ENCODE measurements around the gene AKR1B15. TPM values are rescaled to one million over a fixed set of nuclear protein-coding genes. Genes with fewer than 3 reads are reported as not detected.
"Not testable (repeated sequence)": the region's sequence is repeated elsewhere in the genome, so short reads cannot be mapped to it uniquely, and the experiment has no call there.

The AKR1B15 gene
- total RNA-seq, 2 donors from 2014 or later = 1.0 TPM; not detected in 1

DNA sequence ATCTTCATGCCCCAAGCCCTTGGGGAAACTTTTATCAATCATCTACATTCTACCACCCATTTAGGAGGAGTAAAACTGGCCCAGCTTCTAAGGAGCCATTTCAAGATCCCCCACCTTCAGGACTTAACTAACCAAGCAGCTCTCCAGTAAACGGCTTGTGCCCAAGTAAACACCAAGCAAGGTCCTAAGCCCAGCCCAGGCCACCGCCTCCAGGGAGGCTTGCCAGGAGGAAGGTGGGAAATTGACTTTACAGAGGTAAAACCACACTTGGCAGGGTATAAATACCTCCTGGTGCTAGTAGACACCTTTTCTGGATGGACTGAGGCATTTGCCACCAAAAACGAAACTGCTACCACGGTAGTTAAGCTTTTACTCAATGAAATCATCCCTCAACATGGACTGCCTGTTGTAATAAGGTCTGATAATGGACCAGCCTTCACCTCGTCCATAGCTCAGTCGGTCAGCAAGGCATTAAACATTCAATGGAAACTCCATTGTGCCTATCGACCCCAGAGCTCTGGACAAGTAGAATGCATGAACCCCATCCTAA, 5.6 kb downstream of the AKR1B15 start:
- no peak for DNase-seq (ENCODE audit: low spot score)
- H3K4me1 ChIP-seq (replicated peaks) = no peaks in the 10 kb centered on the region
- no peaks in the 10 kb centered on the region for H3K36me3 ChIP-seq
- TF ChIP-seq POLR2A (IDR thresholded peaks at IDR 0.05) = no peak
- TF ChIP-seq POLR2AphosphoS5 (IDR thresholded peaks at IDR 0.05) = no peak
- TF ChIP-seq, protein P1, sequence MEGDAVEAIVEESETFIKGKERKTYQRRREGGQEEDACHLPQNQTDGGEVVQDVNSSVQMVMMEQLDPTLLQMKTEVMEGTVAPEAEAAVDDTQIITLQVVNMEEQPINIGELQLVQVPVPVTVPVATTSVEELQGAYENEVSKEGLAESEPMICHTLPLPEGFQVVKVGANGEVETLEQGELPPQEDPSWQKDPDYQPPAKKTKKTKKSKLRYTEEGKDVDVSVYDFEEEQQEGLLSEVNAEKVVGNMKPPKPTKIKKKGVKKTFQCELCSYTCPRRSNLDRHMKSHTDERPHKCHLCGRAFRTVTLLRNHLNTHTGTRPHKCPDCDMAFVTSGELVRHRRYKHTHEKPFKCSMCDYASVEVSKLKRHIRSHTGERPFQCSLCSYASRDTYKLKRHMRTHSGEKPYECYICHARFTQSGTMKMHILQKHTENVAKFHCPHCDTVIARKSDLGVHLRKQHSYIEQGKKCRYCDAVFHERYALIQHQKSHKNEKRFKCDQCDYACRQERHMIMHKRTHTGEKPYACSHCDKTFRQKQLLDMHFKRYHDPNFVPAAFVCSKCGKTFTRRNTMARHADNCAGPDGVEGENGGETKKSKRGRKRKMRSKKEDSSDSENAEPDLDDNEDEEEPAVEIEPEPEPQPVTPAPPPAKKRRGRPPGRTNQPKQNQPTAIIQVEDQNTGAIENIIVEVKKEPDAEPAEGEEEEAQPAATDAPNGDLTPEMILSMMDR (IDR thresholded peaks at IDR 0.05) = no peak
- WGBS = 71% methylated on average over 7 of the region's 7 CpGs
- no peak overlapping the region for H3K4me3 ChIP-seq
- no peaks in the 10 kb centered on the region for H3K9me3 ChIP-seq
- intact Hi-C loops (cut with DNase I) = loop anchor here (10.0 kb wide), 1 partner anchor 50 kb away; no protein-coding TSS in a partner anchor
- H3K27me3 ChIP-seq (replicated peaks; ENCODE audit: insufficient read depth) = no peaks in the 10 kb centered on the region
- no peak overlapping the region for H3K27ac ChIP-seq

DNA sequence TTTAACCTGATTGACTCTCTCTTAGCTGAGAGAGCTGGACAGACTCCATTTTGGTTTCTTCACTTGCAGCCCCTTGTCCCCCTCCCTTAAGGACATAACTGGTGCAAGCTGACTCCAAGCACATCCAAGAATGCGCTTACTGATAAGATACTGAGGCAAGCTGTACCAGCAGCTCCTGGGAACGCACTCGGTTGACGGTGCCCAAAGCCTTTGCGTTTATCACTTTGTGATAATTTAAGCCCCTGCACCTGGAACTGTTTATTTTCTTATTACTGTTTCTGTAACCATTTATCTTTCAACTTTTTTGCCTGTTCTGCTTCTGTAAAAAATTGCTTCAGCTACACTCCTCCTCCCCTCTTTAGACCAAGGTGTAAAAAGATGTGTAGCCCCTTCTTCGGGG, 8.5 kb downstream of the AKR1B15 start:
- intact Hi-C loops (cut with DNase I) = loop anchor here (10.0 kb wide), 1 partner anchor 47 kb away; no protein-coding TSS in a partner anchor
- no peaks in the 10 kb centered on the region for H3K9me3 ChIP-seq
- no peaks in the 10 kb centered on the region for H3K4me1 ChIP-seq (replicated peaks)
- DNase-seq (ENCODE audit: low spot score) = no peak
- no peak overlapping the region for H3K4me3 ChIP-seq
- 54% methylated on average over 6 of the region's 6 CpGs for WGBS
- no peaks in the 10 kb centered on the region for H3K36me3 ChIP-seq
- TF ChIP-seq, protein P1 (IDR thresholded peaks at IDR 0.05) = no peak
- no peak for TF ChIP-seq POLR2AphosphoS5 (IDR thresholded peaks at IDR 0.05)
- no peak for TF ChIP-seq POLR2A (IDR thresholded peaks at IDR 0.05)
- H3K27ac ChIP-seq = no peak overlapping the region
- no peaks in the 10 kb centered on the region for H3K27me3 ChIP-seq (replicated peaks; ENCODE audit: insufficient read depth)

DNA sequence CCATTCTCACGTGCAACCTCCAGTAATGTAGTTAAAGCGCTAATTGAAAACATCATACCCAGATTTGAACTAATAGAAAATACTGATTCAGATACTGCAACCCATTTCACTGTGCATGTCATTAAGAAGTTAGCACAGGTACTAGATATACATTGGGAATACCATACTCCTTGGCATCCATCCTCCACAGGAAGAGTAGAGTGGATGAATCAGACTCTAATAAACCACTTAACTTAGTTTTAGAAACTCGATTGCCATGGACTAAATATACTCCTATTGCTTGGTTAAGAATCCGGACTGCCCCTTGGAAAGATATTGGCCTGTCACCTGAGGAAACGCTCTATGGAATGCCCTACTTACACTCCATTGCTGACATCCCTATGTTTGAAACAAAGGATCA, 9.5 kb downstream of the AKR1B15 start:
- DNase-seq (ENCODE audit: low spot score) = no peak
- 96% methylated on average over 5 of the region's 5 CpGs for WGBS
- H3K9me3 ChIP-seq = no peaks in the 10 kb centered on the region
- intact Hi-C loops (cut with DNase I) = loop anchor here (10.0 kb wide), 1 partner anchor 46 kb away; no protein-coding TSS in a partner anchor
- H3K36me3 ChIP-seq = no peaks in the 10 kb centered on the region
- no peak overlapping the region for H3K4me3 ChIP-seq
- H3K27me3 ChIP-seq (replicated peaks; ENCODE audit: insufficient read depth) = no peaks in the 10 kb centered on the region
- no peaks in the 10 kb centered on the region for H3K4me1 ChIP-seq (replicated peaks)
- H3K27ac ChIP-seq = no peak overlapping the region
- TF ChIP-seq POLR2A (IDR thresholded peaks at IDR 0.05) (no peak), POLR2AphosphoS5 (IDR thresholded peaks at IDR 0.05) (no peak)
- TF ChIP-seq, protein P1 (IDR thresholded peaks at IDR 0.05) = no peak

DNA sequence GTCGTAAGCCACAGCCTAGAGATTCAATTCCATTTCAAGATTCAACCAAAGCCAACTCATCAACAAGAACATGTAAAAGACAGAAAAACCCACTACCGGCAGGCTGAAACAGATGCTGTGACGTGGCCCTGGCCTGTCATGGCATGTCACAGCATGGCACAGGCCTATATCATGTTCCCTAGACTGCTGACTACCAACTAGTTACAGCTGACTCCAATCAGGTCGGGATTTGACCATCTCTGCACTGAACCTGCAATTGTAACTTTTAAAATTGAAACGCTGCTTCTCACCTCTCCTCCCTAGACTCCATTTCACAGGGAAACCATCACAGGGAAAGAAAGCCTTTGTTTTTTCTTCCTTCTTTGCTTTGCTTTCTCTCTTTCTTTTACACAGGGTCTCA, 12.7 kb downstream of the AKR1B15 start:
- H3K4me1 ChIP-seq (replicated peaks); intact Hi-C loops (cut with DNase I); H3K36me3 ChIP-seq; H3K4me3 ChIP-seq; DNase-seq (ENCODE audit: low spot score); H3K27ac ChIP-seq; H3K27me3 ChIP-seq (replicated peaks; ENCODE audit: insufficient read depth); H3K9me3 ChIP-seq: not testable (repeated sequence)
- 50% methylated on average over 5 of the region's 5 CpGs for WGBS

DNA sequence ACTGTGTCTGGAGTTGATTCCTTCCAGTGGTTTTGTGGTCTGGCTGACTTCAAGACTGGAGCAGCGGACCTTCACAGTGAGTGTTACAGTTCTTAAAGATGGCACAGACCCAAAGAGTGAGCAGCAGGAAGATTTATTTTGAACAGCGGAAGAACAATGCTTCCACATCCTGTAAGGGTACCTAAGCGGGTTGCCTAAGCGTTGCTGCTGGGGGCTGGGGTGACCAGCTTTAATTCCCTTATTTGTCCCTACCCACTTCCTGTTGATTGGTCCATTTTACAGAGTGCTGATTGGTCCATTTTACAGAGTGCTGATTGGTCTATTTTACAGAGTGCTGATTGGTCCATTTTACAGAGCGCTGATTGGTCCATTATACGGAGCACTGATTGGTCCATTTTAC, 13.2 kb downstream of the AKR1B15 start:
- WGBS = 79% methylated on average over 6 of the region's 6 CpGs
- H3K27ac ChIP-seq = no peak overlapping the region
- intact Hi-C loops (cut with DNase I) = no loop called here
- no peaks in the 10 kb centered on the region for H3K9me3 ChIP-seq
- TF ChIP-seq, protein P1 (IDR thresholded peaks at IDR 0.05) = no peak
- TF ChIP-seq POLR2AphosphoS5 (IDR thresholded peaks at IDR 0.05) (no peak), POLR2A (IDR thresholded peaks at IDR 0.05) (no peak)
- H3K4me1 ChIP-seq (replicated peaks) = no peaks in the 10 kb centered on the region
- H3K36me3 ChIP-seq = no peaks in the 10 kb centered on the region
- DNase-seq (ENCODE audit: low spot score) = no peak
- no peak overlapping the region for H3K4me3 ChIP-seq
- H3K27me3 ChIP-seq (replicated peaks; ENCODE audit: insufficient read depth) = no peaks in the 10 kb centered on the region

DNA sequence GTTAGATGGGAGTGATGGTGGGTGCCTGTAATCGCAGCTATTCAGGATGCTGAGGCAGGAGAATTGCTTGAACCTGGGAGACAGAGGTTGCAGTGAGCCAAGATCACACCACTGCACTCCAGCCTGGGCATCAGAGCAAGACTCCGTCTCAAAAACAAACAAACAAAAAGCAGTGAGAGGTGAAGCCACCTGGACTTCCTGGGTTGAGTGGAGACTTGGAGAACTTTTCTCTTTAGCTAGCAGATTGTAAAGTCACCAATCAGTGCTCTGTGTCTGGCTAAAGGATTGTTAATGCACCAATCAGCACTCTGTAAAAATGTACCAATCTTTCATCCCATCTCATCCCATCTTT, 14.5 kb downstream of the AKR1B15 start:
- intact Hi-C loops (cut with DNase I); H3K27me3 ChIP-seq (replicated peaks; ENCODE audit: insufficient read depth); H3K4me1 ChIP-seq (replicated peaks); DNase-seq (ENCODE audit: low spot score); H3K9me3 ChIP-seq; H3K27ac ChIP-seq; H3K36me3 ChIP-seq; H3K4me3 ChIP-seq: not testable (repeated sequence)
- WGBS = 63% methylated on average over 2 of the region's 2 CpGs
